Measurements from ENCODE around the gene NFIA. TPM values are rescaled to one million over a fixed set of nuclear protein-coding genes. Genes with fewer than 3 reads are reported as not detected.

Gene NFIA
- total and polyA plus RNA-seq, 2 of the 13 experiments (the other 11 are each of a cell fraction or from before 2014, with no cell fraction given) = 14.7 to 28.5 TPM

- TF ChIP-seq, protein P1, sequence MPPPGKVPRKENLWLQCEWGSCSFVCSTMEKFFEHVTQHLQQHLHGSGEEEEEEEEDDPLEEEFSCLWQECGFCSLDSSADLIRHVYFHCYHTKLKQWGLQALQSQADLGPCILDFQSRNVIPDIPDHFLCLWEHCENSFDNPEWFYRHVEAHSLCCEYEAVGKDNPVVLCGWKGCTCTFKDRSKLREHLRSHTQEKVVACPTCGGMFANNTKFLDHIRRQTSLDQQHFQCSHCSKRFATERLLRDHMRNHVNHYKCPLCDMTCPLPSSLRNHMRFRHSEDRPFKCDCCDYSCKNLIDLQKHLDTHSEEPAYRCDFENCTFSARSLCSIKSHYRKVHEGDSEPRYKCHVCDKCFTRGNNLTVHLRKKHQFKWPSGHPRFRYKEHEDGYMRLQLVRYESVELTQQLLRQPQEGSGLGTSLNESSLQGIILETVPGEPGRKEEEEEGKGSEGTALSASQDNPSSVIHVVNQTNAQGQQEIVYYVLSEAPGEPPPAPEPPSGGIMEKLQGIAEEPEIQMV (CRISPR knock-in tag; IDR thresholded peaks at IDR 0.05; ENCODE audit: low read depth) = no peak
- TF ChIP-seq, protein P2, sequence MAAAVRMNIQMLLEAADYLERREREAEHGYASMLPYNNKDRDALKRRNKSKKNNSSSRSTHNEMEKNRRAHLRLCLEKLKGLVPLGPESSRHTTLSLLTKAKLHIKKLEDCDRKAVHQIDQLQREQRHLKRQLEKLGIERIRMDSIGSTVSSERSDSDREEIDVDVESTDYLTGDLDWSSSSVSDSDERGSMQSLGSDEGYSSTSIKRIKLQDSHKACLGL (CRISPR knock-in tag; IDR thresholded peaks at IDR 0.05) = no peak
- TF ChIP-seq NCOA1 (CRISPR knock-in tag; IDR thresholded peaks at IDR 0.05) (no peak), ZNF230 (CRISPR knock-in tag; IDR thresholded peaks at IDR 0.05) (no peak), ZNF30 (CRISPR knock-in tag; IDR thresholded peaks at IDR 0.05) (no peak), NFKBIZ (CRISPR knock-in tag; IDR thresholded peaks at IDR 0.05) (no peak), ZNF790 (CRISPR knock-in tag; IDR thresholded peaks at IDR 0.05; ENCODE audit: borderline replicate concordance) (no peak), CSRNP1 (CRISPR knock-in tag; IDR thresholded peaks at IDR 0.05) (no peak), ASH2L (IDR thresholded peaks at IDR 0.05; ENCODE audit: insufficient read length, low read depth, low read length) (no peak), ZMAT3 (CRISPR knock-in tag; conservative IDR thresholded peaks at IDR 0.05) (no peak), FIP1L1 (IDR thresholded peaks at IDR 0.05; ENCODE audit: borderline replicate concordance, insufficient read depth, low read depth, low read length) (no peak), ZFP36 (IDR thresholded peaks at IDR 0.05; ENCODE audit: borderline replicate concordance, low read depth, low read length, partially characterized antibody) (no peak), ZNF234 (CRISPR knock-in tag; conservative IDR thresholded peaks at IDR 0.05) (no peak), ZNF572 (CRISPR knock-in tag; IDR thresholded peaks at IDR 0.05) (no peak), ZNF501 (CRISPR knock-in tag; IDR thresholded peaks at IDR 0.05) (no peak), TOPORS (CRISPR knock-in tag; IDR thresholded peaks at IDR 0.05) (no peak), ZNF652 (CRISPR knock-in tag; IDR thresholded peaks at IDR 0.05; ENCODE audit: borderline replicate concordance, low read depth) (peak; percentile 84), ZNF672 (CRISPR knock-in tag; IDR thresholded peaks at IDR 0.05) (no peak), RFX3 (CRISPR knock-in tag; IDR thresholded peaks at IDR 0.05) (no peak), ETV6 (CRISPR knock-in tag; conservative IDR thresholded peaks at IDR 0.05) (no peak), ZNF343 (CRISPR knock-in tag; IDR thresholded peaks at IDR 0.05) (no peak), NCOA5 (CRISPR knock-in tag; IDR thresholded peaks at IDR 0.05) (no peak), GATA4 (IDR thresholded peaks at IDR 0.05; ENCODE audit: borderline replicate concordance, low read depth) (no peak), ZNF724P (CRISPR knock-in tag; IDR thresholded peaks at IDR 0.05; ENCODE audit: borderline replicate concordance) (no peak), ZNF543 (CRISPR knock-in tag; IDR thresholded peaks at IDR 0.05) (no peak), MEF2D (CRISPR knock-in tag; IDR thresholded peaks at IDR 0.05) (peak; percentile 71; the same call in 1 of the 2 replicates), KLF12 (CRISPR knock-in tag; IDR thresholded peaks at IDR 0.05; ENCODE audit: borderline replicate concordance) (no peak), ZNF333 (CRISPR knock-in tag; IDR thresholded peaks at IDR 0.05; ENCODE audit: borderline replicate concordance) (no peak), ZSCAN22 (CRISPR knock-in tag; IDR thresholded peaks at IDR 0.05) (no peak)
- TF ChIP-seq, protein P3, sequence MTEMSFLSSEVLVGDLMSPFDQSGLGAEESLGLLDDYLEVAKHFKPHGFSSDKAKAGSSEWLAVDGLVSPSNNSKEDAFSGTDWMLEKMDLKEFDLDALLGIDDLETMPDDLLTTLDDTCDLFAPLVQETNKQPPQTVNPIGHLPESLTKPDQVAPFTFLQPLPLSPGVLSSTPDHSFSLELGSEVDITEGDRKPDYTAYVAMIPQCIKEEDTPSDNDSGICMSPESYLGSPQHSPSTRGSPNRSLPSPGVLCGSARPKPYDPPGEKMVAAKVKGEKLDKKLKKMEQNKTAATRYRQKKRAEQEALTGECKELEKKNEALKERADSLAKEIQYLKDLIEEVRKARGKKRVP (CRISPR knock-in tag; IDR thresholded peaks at IDR 0.05) = peak in 1 of 2 experiments; percentile 57; a peak in 2 of 4 replicates
Measured at GRCh38 chr1:61338899-61339298, 256.5 kb downstream of the NFIA start (continued).
